Right lung (tissue), 5 donors: ENCODE results near the gene MAP7D1. TPM values are rescaled to one million over a fixed set of nuclear protein-coding genes. Genes with fewer than 3 reads are reported as not detected.
"Not testable (repeated sequence)": the region's sequence is repeated elsewhere in the genome, so short reads cannot be mapped to it uniquely, and the experiment has no call there.

Experiments
- DNase-seq, 2 donors: peaks; one replicate each; pipeline ENCODE4 v3.0.0-alpha.2; 2013
- polyA plus RNA-seq, 5 donors: library from polyadenylated mRNA; unstranded; fragments of 120-200 nt; gene quantifications; one replicate each; pipeline versions ENCODE4 v1.2.1 to v1.2.3, GENCODE V29; 2013; ENCODE audit warnings: inconsistent platforms in 1 of 5, low replicate concordance in 1 of 5; ENCODE audit not compliant: insufficient read length in 5 of 5, insufficient read depth in 1 of 5

MAP7D1 gene
- polyA plus RNA-seq, 5 donors = 49.6 to 82.4 (median 52.3) TPM

GRCh38 chr1:36166938-36167905 lies 11.3 kb downstream of the MAP7D1 start:
- no peak for DNase-seq

- DNase-seq = no peak
These were observed 12.6 kb downstream of the MAP7D1 start for GRCh38 chr1:36168514-36168913.

GRCh38 chr1:36170643-36171412 lies 14.9 kb downstream of the MAP7D1 start:
- DNase-seq = no peak

GRCh38 chr1:36172017-36172747 lies 16.2 kb downstream of the MAP7D1 start:
- no peak for DNase-seq

- no peak for DNase-seq
These were observed 17.0 kb downstream of the MAP7D1 start for GRCh38 chr1:36172983-36173382.

- DNase-seq = no peak
These were observed 18.8 kb downstream of the MAP7D1 start for GRCh38 chr1:36174713-36175112.

- no peak for DNase-seq
These were observed 19.5 kb downstream of the MAP7D1 start for GRCh38 chr1:36175137-36176095.

GRCh38 chr1:36176106-36176949 lies 20.4 kb downstream of the MAP7D1 start:
- DNase-seq = no peak

GRCh38 chr1:36177589-36178431 lies 21.9 kb downstream of the MAP7D1 start:
- no peak for DNase-seq

GRCh38 chr1:36178471-36179219 lies 22.7 kb downstream of the MAP7D1 start:
- no peak for DNase-seq

- no peak for DNase-seq
These were observed 23.2 kb downstream of the MAP7D1 start for GRCh38 chr1:36179220-36179600.

GRCh38 chr1:36182734-36183133 lies 26.8 kb downstream of the MAP7D1 start:
- no peak for DNase-seq

- no peak for DNase-seq
These were observed 27.4 kb downstream of the MAP7D1 start for GRCh38 chr1:36183309-36183856.

- peak; percentile 73 to 79 for DNase-seq
These were observed 32.0 kb downstream of the MAP7D1 start for GRCh38 chr1:36187800-36188593.

GRCh38 chr1:36196805-36197204 lies 40.8 kb downstream of the MAP7D1 start:
- not testable (repeated sequence) for DNase-seq

GRCh38 chr1:36198641-36199040 lies 42.7 kb downstream of the MAP7D1 start:
- DNase-seq = no peak
